Measurements from ENCODE around the gene MYO1F. TPM values are rescaled to one million over a fixed set of nuclear protein-coding genes. Genes with fewer than 3 reads are reported as not detected.

Gene MYO1F
- total and polyA plus RNA-seq, 2 of the 13 experiments (the other 11 are each of a cell fraction or from before 2014, with no cell fraction given) = 0.09 to 0.13 TPM

GRCh38 chr19:8580710-8581281 lies 3.6 kb upstream of the MYO1F start (continued):
- TF ChIP-seq CREM (IDR thresholded peaks at IDR 0.05) = no peak
- TF ChIP-seq CREM (CRISPR knock-in tag; IDR thresholded peaks at IDR 0.05) = no peak
- no peak for TF ChIP-seq ONECUT2 (CRISPR knock-in tag; IDR thresholded peaks at IDR 0.05)
- TF ChIP-seq ZHX1 (CRISPR knock-in tag; IDR thresholded peaks at IDR 0.05; ENCODE audit: low read depth) = no peak
- TF ChIP-seq HNRNPK (IDR thresholded peaks at IDR 0.05; ENCODE audit: low read depth, low read length, poor library complexity, severe bottlenecking) = peak; percentile 46
- no peak for TF ChIP-seq ZNF639 (CRISPR knock-in tag; conservative IDR thresholded peaks at IDR 0.05)
- no peak for TF ChIP-seq DNMT3B (CRISPR knock-in tag; conservative IDR thresholded peaks at IDR 0.05)
- no peak for TF ChIP-seq ZNF446 (CRISPR knock-in tag; IDR thresholded peaks at IDR 0.05)
- TF ChIP-seq BHLHE40 (IDR thresholded peaks at IDR 0.05; ENCODE audit: low read length) = no peak
- TF ChIP-seq SP2 (CRISPR knock-in tag; IDR thresholded peaks at IDR 0.05) = no peak
- no peak for TF ChIP-seq FOXP4 (CRISPR knock-in tag; IDR thresholded peaks at IDR 0.05)
- TF ChIP-seq ZNF180 (CRISPR knock-in tag; IDR thresholded peaks at IDR 0.05; ENCODE audit: borderline replicate concordance, low read depth) = no peak
- TF ChIP-seq ZNF468 (CRISPR knock-in tag; IDR thresholded peaks at IDR 0.05) = no peak
- no peak for TF ChIP-seq IRF1 (CRISPR knock-in tag; IDR thresholded peaks at IDR 0.05; ENCODE audit: low read depth)
- TF ChIP-seq RBM22 (optimal IDR thresholded peaks at IDR 0.05; ENCODE audit: low read length) = no peak
- TF ChIP-seq ZNF264 (CRISPR knock-in tag; IDR thresholded peaks at IDR 0.05) = no peak
- no peak for TF ChIP-seq FUBP1 (CRISPR knock-in tag; IDR thresholded peaks at IDR 0.05; ENCODE audit: borderline replicate concordance)
- TF ChIP-seq ZFYVE20 (CRISPR knock-in tag; IDR thresholded peaks at IDR 0.05; ENCODE audit: borderline replicate concordance, low read depth) = no peak
- TF ChIP-seq ZNF724P (CRISPR knock-in tag; IDR thresholded peaks at IDR 0.05; ENCODE audit: borderline replicate concordance) = no peak
- no peak for TF ChIP-seq NR2F1 (CRISPR knock-in tag; IDR thresholded peaks at IDR 0.05)
- no peak for TF ChIP-seq ARHGAP35 (CRISPR knock-in tag; IDR thresholded peaks at IDR 0.05; ENCODE audit: borderline replicate concordance)
- no peak for TF ChIP-seq ZNF570 (CRISPR knock-in tag; IDR thresholded peaks at IDR 0.05; ENCODE audit: borderline replicate concordance)

Data from HepG2 (cell line).